ENCODE data around the gene CRY2.

DNA sequence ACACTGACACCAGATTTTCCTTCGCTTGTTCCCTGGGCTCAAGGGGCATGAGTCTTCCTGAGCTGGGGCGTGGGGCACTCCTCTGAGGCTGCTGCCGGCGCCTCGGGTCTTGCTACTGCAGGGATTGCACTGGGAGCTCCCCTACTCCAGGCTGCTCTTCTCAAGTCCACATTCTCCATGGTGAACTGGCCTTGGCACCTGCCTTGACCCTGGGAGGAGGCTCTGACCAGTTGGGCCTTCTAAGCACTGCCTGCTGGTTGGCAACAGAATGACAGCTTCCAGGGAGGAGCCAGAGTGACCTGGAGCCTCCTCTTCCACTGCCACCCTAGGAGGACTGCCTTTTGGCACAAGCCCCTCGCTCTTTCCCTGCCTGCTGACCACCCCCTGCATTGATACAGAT, 50.3 kb downstream of the CRY2 start:
- no peak for TF ChIP-seq POLR2A (IDR thresholded peaks at IDR 0.05; ENCODE audit: low read length)
- no peak for TF ChIP-seq ZC3H11A (IDR thresholded peaks at IDR 0.05)
- TF ChIP-seq CTCF (IDR thresholded peaks at IDR 0.05): no peak
- TF ChIP-seq HDAC2 (IDR thresholded peaks at IDR 0.05): no peak
- TF ChIP-seq RCOR1 (IDR thresholded peaks at IDR 0.05; ENCODE audit: low read depth, low read length): no peak
- no peak for TF ChIP-seq EP300 (IDR thresholded peaks at IDR 0.05)
- no peak for TF ChIP-seq MAZ (IDR thresholded peaks at IDR 0.05; ENCODE audit: borderline replicate concordance, low read depth, low read length)
- TF ChIP-seq GATA3 (IDR thresholded peaks at IDR 0.05; ENCODE audit: borderline replicate concordance): no peak
- TF ChIP-seq CEBPB (IDR thresholded peaks at IDR 0.05): no peak
- TF ChIP-seq MAFK (IDR thresholded peaks at IDR 0.05; ENCODE audit: partially characterized antibody): no peak
- TF ChIP-seq CHD4 (IDR thresholded peaks at IDR 0.05; ENCODE audit: borderline replicate concordance): no peak
- TF ChIP-seq SMC3 (IDR thresholded peaks at IDR 0.05): no peak
- TF ChIP-seq PHF8 (IDR thresholded peaks at IDR 0.05; ENCODE audit: borderline replicate concordance, low read depth): no peak
- no peak for TF ChIP-seq CBX8 (IDR thresholded peaks at IDR 0.05)

All from A549 (cell line).